GM18909 (cell line): Measurements from ENCODE around the gene PRIM1.
"Not testable (repeated sequence)": the region's sequence is repeated elsewhere in the genome, so short reads cannot be mapped to it uniquely, and the experiment has no call there.

ENCODE experiments used
- ATAC-seq: cut with Tn5 transposase; IDR thresholded peaks from one replicate; pipeline ENCODE4 v1.9.1; 2021; ENCODE audit warnings: mild to moderate bottlenecking; ENCODE audit not compliant: unreplicated experiment, poor library complexity

PRIM1 gene

DNA sequence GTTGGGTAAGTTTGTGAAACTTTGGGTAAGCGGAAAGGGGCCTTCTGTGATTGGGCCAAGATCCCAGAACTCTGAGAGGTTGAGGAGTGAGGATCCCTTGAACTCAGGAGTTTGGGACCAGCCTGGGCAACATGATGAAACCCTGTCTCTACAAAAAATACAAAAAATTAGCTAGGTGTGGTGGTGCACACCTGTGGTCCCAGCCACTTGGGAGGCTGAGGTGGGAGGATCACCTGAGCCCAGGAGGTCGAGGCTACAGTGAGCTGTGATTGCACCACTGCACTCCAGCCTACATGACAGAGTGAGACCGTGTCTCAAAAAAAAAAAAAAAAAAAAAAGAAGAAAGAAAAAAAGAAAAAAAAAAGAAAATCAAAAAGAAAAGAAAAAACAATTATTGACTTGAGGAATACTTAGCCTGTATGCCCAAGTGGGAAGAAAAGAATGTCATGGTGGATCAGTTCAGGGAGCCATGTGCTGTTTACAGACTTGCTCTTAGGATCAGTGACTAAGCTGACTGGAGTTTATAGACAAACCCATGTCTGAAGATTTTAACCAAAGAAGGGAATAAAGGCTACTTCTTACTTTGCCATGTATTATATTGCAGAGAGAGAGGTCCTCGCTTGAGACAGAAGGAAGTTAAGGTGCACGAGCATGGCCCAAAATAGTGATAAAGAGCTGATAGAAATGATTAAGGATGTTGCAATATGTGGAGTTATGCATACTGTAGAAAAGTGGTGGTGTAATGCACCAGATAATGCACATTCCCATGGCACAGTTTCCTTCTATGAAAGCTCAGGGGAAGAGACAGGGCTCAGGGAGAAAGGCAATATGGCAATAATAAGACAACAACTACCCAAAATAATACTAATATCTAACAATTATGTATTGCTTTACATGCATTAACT is 11.9 kb upstream of the PRIM1 start:
- no peak for ATAC-seq

GRCh38 chr12:56761812-56762211 is 9.7 kb upstream of the PRIM1 start:
- ATAC-seq: no peak

DNA sequence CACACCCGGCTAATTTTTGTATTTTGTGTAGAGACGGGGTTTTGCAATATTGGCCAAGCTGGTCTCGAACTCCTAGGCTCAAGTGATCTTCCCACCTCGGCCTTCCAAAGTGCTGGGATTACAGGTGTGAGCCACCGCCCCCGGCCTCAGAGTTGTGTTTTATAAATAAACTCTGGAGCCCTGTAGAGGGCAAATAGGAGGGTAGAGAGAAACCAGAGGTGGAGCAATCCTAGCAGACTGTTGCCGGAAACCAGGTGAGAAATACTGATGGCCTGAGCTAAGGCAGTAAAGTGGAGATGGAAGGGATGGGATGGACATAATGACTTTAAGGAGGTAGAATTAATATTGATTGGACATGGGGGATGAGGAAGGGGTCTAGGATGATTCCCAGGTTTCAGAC is 8.3 kb upstream of the PRIM1 start:
- ATAC-seq: no peak

DNA sequence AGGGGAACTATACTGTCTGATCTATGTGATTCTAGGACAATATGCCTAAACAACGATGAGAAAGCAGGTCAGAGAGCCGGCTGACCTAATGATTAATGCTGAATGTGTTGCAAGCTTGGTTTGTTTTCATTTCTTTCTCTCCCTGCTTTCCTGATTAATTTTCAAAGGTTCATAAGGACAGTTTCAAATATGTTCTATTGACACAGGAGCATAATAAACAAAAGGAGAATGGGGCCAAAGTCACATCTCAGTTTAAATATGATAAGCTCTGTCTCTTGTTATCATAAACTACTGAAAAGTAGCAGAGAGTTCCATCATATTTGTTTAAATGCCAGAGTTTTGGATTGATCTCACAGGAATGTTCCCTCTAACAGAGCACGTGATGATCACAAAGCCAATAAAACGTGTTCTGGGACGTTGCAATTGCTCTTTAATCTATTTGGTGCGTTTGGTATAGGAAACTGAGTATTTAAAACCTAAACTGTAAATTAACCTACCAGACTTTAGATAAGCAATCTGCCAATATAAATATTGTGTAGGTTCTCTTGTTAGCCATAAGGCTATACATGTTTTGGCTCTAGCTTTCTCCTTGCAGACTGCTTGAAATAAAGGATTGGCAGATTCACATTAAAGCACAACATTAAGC is 7.3 kb upstream of the PRIM1 start:
- ATAC-seq: no peak

DNA sequence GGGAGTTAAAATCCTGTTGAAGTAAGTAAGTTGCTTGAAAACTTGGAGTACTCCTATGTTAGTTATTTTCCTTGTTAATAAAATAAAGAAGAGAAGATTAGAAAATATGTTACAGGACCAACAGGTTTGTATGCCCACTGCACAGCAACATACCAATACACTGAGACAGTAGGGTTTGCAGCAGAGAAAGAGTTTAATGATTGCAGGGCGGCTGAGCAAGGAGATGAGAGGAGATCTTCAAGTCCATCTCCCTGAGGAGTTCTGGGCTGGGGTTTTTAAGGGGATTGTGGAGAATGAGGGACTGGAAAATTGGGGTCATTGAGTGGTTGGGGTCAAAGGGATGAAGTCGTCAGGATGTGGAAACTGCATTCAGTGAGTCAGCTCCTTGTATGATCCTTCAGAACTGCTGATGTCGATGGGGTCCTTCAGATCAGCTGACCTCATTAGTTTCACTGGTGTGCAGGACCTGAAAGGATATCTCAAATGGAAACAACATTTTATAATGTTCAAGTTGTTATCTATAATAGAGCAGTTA is 6.7 kb upstream of the PRIM1 start:
- no peak for ATAC-seq

DNA sequence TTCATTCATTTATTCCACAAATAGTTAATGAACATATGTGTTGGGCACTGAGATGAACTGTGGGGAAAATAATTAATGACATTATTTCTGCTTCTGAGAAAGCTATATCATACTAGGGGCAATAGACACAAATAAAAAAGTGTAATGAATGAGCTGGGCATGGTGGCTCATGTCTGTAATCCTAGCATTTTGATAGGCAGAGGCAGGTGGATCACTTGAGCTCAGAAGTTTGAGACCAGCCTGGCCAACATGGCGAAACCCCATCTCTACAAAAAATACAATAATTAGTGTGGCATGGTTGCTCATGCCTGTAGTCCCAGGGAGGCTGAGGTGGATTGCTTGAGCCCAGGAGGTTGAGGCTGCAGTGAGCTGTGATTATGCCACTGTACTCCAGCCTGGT is 5.8 kb upstream of the PRIM1 start:
- not testable (repeated sequence) for ATAC-seq

DNA sequence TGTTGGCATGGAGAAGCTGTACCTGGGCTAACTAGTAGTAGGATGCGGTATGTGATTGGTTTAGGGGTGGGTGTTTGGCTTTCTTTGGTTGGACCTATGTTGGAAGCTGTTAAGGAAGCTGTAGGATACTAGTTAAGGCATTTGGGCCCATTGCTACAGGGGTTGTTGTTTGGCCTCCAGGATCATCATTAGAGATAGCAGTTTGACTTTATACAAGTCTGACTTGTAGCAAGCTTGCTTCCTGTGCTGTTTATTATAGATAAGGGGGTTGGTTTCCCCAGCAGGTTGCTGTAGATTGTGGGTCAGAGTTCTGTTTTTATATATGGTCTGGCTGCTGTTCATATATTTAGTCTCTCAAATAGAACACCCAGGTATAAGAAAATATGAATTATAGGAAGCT is 1.4 kb upstream of the PRIM1 start:
- ATAC-seq: no peak

DNA sequence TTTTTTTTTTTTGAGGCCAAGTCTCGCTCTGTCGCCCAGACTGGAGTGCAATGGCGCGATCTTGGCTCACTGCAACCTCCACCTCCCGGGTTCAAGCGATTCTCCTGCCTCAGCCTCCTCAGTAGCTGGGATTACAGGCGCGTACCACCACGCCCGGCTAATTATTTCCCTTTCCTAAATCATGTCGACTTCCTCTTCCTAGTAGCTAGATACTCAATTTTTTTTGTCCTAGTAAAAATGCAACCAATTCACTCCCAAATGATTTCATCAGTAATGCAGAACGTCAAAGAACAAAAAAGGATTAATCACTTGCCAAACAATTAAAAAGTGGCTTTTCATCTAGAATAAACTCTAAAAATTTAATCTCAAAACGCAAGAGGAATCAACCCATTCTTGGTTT is 1.5 kb downstream of the PRIM1 start:
- ATAC-seq: not testable (repeated sequence)

DNA sequence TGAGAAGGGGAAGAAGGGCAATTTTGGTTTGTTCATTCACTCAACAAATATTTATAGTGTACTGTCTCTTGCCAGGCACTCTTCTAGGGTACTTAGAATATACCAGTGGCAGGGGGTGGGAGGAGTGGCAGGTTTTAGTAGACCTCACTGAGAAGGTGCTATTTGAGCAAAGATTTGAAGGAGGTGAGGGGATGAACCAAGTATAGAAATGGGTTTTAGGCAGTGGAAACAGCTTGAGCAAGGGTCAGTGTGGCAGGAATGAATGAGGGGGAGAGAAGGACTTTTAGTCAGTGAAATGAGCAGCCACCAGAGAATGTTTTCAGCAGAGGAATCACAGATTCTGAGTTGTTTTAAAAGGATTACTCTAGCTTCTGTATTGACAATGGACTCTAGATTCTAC is 2.3 kb downstream of the PRIM1 start:
- no peak for ATAC-seq

DNA sequence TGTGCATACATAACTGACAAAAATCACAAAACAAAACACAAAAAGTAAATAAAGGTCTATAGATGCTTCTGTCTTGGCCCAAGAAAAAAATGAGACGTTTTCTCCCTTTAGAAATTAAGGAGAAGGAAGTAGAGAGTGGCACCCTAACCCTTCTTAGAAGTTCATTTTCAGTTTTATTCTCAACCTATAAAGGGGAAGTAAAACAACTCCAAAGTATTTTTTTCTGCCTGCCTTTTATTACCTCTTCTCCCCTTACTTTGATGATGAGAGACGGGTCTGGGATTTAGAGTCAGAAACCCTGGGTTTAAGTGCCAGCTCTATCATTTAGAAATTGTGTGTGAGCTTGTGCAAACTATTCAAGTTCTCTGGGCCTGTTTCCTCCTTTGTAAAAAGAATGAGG is 2.8 kb downstream of the PRIM1 start:
- no peak for ATAC-seq

DNA sequence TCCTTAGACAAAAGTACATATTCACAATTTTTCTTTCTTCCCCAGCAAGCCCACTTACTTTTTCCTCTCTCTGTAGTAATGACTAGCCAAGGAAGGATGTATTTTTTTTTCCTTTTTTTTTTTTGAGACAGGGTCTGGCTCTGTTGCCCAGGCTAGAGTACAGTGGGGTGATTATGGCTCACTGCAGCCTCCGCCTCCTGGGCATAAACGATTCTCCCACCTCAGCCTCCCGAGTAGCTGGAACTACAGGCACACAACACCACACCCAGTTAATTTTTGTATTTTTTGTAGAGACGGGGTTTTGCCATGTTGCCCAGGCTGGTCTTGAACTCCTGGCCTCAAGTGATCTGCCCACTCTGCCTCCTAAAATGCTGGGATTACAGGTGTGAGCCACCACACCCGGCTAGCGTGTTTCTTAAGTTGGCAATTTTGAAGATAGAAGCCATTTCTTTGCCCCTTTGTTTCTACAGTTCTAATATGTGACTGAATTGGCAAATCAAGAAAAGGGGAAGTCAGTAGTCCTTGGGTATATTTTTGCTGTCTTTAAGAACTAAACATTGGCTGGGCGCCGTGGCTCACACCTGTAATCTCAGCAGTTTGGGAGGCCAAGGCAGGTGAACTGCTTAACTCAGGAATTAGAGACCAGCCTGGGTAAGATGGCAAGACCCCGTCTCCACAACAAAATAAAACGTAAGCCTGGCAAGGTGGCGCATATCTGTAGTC is 23.8 kb downstream of the PRIM1 start:
- ATAC-seq: no peak

GRCh38 chr12:56726196-56726675 is 25.9 kb downstream of the PRIM1 start:
- not testable (repeated sequence) for ATAC-seq

DNA sequence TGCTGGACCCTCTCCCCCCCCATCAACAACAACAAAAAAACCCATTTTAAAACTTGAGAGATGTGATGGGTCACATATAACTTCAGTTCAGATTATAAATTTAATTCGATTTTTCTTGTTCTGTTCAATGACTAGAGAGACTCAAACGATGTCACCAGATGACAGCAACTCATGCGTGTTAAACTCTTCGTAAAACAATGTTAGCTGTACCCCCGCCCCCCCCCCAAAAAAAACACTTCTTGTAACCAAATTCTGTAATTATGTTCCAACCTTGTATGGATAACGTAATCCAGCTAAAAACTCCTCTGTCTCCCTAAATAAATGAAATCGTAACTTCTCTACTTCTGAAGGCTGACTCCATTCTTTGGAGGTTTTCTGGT is 26.4 kb downstream of the PRIM1 start:
- no peak for ATAC-seq

DNA sequence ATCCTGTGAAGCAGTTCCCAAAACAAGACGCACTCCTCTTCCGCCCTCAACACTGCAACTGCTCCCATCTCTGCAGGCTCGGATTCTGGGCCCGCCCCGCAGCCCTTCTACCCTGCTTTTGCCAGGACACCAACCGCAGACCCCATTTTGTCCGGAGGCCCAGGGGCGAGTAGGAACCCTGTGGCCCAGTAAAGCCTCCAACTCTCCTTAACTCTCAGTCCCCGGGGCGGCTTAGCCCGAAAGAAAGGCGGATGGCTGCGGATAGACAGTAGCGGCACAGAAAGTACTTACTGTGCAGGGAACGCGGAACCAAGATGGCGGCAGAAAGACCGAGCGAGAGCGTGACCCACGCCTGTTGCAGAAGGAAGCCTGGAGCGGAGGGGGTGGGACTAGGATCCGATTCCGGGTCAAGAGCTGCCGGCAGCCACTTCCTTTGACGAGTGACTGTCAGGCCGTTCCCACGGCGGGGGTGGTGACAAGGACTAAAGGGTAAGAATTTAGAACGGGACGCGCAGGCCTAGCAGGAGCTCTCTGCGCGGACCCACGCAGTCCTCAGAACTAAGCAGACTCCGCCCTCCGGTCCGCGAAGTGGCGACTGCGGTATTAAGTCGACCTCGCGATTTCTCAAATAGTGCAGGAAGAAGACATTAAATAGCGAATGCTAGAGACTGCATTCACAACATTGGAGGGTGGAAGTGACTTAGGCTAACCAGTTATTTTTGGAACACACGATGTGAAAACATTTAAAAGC is 27.0 kb downstream of the PRIM1 start, which contains the start of gene NACA:
NACA (minus strand) TSS at position 328 of the 751 bp plus-strand sequence. CDS start 778 bp downstream, outside the sequence.
- ATAC-seq: peak; percentile 94

GRCh38 chr12:56724701-56724971 is 27.5 kb downstream of the PRIM1 start:
- no peak for ATAC-seq

- no peak for ATAC-seq
Observed at GRCh38 chr12:56723889-56724700, 28.0 kb downstream of the PRIM1 start.

GRCh38 chr12:56723352-56723751 is 28.8 kb downstream of the PRIM1 start:
- ATAC-seq: no peak

DNA sequence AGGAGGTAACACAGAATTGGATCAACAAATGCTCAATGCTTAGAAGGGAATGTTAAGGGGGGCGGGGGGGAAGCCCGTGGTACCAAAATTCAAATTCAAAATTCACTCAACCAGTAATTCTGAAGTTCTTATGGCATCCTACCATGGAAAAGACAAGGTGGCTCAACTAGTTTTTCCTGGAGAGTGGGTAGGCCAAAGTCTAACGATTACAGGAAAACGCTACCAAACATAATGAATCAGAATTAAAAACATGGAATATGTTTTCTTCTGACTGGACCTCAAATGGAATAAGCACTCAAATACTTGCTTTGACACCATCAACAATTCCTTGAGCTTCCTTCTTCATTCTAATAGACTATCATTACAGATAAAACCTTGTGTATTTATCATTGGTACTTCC is 29.3 kb downstream of the PRIM1 start:
- no peak for ATAC-seq

DNA sequence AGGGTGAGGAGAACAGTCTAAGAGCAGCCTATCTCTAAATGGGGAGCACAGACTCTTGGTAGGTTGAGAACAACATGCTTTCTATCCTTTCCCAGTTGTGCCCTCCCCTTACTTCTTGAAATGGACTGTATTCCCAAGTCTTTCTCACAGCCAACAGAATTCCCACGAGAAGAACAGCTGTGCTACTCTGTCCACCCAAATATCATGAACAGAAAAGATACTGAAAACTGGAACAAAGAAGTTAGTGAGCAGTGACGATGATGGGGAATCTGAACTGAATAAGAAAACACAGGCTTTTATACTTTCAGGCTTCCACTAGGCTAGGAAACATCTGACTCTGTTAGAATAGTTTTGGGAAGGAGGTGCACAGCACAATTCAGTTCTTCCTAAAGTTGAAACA is 30.4 kb downstream of the PRIM1 start:
- ATAC-seq: no peak
